C4-2B (cell line): ENCODE data around the gene MED12L.

Experiments
- CTCF ChIP-seq: fragments of 450-650 bp; conservative IDR thresholded peaks from 2 replicates; pipeline ENCODE4 v1.5.1; 2017; ENCODE audit warnings: mild to moderate bottlenecking
- ZFX ChIP-seq: fragments of 450-650 bp; IDR thresholded peaks from 2 replicates; pipeline ENCODE4 v1.6.1; 2017

- no peak for TF ChIP-seq CTCF
- no peak for TF ChIP-seq ZFX
Measured at GRCh38 chr3:151171145-151171757, 85.8 kb downstream of the MED12L start.
